Keratinocyte (primary cell): ENCODE results near the gene LCP2.

Experiments
- CTCF ChIP-seq, 3 experiments: IDR thresholded peaks in 1 of 3; conservative IDR thresholded peaks in 1 of 3; optimal IDR thresholded peaks in 1 of 3; 2 replicates in 2 of 3; 3 replicates in 1 of 3; pipeline versions ENCODE3 to v1.5.1; 2011; ENCODE audit warnings: low read length in 3 of 3, mild to moderate bottlenecking in 3 of 3, moderate library complexity in 2 of 3, control low read depth in 1 of 3, inconsistent platforms in 1 of 3; ENCODE audit not compliant: insufficient read depth in 2 of 3; ENCODE audit errors: extremely low read depth in 1 of 3
- EZH2 ChIP-seq: IDR thresholded peaks from one replicate; pipeline ENCODE4 v1.6.1; 2012; ENCODE audit warnings: inconsistent platforms, mild to moderate bottlenecking, low read length, moderate library complexity

DNA sequence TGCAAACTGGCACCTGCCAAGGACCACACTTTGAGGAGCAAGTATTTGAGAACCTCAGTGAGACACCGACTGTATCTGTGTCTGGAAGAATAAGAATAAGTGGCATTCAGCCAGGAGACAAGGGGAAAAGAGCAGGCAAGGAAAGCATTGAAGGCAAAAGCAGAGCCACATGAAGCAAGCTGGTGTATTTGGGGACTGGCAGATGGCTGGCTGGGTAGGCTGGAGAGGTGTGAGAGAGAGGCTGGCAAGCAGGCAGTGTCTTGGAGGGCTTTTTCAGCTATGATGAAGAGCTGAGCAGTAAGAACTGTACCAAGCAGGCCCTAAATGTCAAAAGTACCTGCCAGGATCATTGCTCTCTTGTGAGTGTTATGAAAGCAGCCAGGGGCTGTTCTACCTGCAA, 78.9 kb downstream of the LCP2 start:
- TF ChIP-seq CTCF (optimal IDR thresholded peaks at IDR 0.05 in 1 of 3, IDR thresholded peaks at IDR 0.05 in 1 of 3, conservative IDR thresholded peaks at IDR 0.05 in 1 of 3; ENCODE audit: extremely low read depth in 1 of 3, insufficient read depth in 2 of 3, low read length in 3 of 3) (no peak), EZH2 (no peak)
